HEK293T (cell line): ENCODE measurements around the gene TTLL12.

Experiments used
- FOXA1 ChIP-seq: fragments of 450-650 bp; IDR thresholded peaks from 2 replicates; pipeline ENCODE4 v1.6.1; 2016; ENCODE audit warnings: mild to moderate bottlenecking
- HDGF ChIP-seq: fragments of 450-650 bp; IDR thresholded peaks from 2 replicates; pipeline ENCODE4 v1.6.1; 2017; ENCODE audit warnings: antibody characterized with exemption, borderline replicate concordance
- SP1 ChIP-seq: fragments of 450-650 bp; IDR thresholded peaks from 2 replicates; pipeline ENCODE4 v1.6.1; 2017

DNA sequence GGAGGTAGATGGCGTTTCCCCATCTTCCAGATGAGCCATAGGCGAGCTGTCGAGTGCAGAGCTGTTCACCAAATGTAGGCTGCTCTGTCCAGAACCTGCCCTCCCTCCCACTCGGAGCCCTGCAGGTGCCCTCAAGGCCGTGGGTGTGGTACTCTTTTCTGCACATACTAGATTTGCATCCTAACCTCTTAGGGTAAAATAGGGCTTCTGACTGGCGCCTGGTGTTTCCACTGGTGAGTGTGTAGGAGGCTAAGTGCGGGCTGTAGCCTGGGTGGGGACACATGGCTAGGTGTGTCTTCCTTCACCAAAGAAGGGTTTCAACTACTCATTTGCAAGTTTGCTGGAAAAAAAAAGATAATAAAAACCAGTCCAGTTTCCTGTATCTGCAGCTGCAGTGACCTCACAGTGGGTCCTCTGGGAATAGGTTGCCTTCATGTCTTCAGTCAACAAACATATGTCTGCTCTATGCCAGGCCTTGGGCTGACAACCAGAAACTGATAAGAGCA is 67.9 kb downstream of the TTLL12 start:
- no peak for TF ChIP-seq SP1
- TF ChIP-seq HDGF, result no peak
- TF ChIP-seq FOXA1, result no peak
